Endothelial cell of coronary artery (primary cell): ENCODE measurements around the gene TMEM79. TPM values are rescaled to one million over a fixed set of nuclear protein-coding genes. Genes with fewer than 3 reads are reported as not detected.

ENCODE experiments used
- total RNA-seq: library from RNA; depleted of rRNA; stranded (reverse); fragments of >200 nt; gene quantifications from 2 replicates; pipeline ENCODE4 v1.2.3, GENCODE V29; 2014

The TMEM79 gene, protein sequence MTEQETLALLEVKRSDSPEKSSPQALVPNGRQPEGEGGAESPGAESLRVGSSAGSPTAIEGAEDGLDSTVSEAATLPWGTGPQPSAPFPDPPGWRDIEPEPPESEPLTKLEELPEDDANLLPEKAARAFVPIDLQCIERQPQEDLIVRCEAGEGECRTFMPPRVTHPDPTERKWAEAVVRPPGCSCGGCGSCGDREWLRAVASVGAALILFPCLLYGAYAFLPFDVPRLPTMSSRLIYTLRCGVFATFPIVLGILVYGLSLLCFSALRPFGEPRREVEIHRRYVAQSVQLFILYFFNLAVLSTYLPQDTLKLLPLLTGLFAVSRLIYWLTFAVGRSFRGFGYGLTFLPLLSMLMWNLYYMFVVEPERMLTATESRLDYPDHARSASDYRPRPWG
- 1.2 and 1.5 TPM in 2 replicates for total RNA-seq

DNA sequence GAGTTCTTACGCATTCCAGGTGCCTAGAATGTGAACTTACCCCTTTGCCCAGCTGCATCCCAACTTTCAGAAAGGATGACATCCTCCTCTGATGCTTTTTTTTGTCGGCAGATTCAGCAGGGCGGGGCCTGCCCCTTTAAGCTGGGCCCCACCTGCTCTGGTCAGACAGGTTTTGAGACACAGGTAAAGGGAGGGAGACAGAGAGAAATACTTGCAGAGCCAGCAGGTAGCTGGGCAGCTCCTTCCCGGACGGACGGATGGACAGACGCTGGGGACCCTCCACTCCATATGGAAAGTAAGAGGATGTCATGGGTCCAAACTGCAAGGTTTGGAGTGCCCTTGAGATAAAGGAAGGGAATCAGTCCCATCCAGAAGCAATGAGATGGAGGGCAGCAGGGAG is at the start of gene TMEM79:
Gene TMEM79 (plus strand): TSS at position 214 of the 400 bp plus-strand sequence. CDS start 902 bp downstream, outside the sequence.

DNA sequence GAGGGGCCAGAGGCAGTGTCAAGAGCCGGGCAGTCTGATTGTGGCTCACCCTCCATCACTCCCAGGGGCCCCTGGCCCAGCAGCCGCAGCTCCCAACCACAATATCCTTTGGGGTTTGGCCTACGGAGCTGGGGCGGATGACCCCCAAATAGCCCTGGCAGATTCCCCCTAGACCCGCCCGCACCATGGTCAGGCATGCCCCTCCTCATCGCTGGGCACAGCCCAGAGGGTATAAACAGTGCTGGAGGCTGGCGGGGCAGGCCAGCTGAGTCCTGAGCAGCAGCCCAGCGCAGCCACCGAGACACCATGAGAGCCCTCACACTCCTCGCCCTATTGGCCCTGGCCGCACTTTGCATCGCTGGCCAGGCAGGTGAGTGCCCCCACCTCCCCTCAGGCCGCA is 42.2 kb upstream of the TMEM79 start, which contains the start of gene BGLAP:
Gene BGLAP (plus strand): TSS at position 259 of the 400 bp plus-strand sequence. CDS start 48 bp downstream, at position 307.

DNA sequence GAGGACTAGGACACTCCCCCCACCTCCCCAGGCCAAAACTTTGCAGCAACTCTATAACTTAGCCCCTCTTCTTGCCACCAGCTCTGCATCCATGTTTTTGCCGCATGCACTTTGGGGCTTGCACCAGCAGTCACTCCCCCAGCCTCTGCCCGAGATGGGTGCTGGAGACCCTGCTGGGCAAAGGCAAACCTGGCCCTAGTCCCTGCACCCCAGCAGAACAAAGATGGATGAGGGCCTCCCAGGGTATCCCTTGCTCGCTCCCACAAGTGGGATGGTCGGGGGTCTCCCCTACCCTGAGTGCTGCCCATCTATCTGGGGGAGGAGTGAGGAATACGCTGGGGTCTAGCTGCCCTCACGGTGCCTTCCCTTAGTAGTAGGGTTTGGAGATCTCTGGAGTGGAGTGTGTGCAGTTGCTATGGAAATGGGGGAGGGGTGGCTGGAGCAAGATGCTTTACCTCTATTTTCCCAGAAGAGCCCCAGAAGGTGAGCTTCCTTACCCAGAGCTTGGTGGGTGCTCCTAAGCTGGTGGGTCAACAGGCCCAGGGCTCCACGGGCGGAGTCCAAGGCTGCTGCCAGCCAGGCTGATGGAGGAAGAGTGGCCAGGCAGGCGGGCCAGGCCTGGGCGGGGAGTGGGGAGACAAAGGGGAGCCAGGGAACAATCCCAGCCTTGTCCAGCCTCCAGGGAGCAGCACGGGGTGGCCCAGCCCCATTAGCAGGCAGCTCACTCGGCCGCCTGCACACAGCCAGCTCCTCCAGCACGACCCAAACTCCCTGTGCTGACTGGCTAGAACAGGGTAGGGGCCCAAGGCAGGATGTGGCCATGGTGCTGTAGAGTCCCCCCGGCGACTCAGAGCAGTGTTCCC is 36.4 kb upstream of the TMEM79 start, which contains the start of gene PAQR6:
Gene PAQR6 (minus strand): TSS at position 597 of the 863 bp plus-strand sequence. CDS start 1,325 bp downstream, outside the sequence.

DNA sequence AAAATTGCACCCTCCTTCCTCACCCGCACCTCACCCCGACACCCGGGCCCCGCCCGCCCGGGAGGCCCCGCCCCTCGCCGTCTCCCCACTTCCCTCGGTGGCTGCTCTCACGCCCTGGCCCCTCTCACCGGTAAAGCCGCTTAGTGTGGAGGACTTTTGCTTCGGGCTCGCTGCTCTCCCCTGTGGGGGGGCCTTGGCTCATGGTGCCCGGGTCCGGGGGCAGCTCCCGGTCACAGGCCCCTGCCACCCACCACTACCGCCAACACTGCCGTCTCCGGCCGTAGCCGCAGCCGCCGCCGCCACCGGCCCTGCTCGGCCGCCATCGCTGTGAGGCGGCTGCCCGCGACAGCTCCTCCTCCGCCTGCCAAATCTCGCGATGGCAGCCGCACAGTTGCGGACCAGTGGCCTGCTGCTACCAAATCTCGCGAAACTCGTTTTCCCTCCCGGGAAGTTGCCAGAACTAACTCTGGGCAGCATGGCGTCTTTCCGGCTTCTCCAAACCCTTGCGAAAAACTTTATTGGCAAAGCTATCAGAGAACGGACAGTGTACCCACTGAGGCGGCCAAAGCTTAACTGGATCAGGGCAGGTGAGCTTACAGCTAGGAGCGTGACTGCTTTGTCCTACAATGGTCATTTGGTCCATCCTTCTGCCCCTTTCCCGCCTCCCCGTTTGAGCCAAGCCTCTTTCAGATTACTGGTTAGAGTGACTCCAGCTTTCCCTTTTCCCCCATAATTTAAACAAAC is 1.5 kb upstream of the TMEM79 start, which contains the start of gene SMG5:
Gene SMG5 (minus strand): TSS at position 347 of the 744 bp plus-strand sequence. CDS start 145 bp downstream, at position 202.

DNA sequence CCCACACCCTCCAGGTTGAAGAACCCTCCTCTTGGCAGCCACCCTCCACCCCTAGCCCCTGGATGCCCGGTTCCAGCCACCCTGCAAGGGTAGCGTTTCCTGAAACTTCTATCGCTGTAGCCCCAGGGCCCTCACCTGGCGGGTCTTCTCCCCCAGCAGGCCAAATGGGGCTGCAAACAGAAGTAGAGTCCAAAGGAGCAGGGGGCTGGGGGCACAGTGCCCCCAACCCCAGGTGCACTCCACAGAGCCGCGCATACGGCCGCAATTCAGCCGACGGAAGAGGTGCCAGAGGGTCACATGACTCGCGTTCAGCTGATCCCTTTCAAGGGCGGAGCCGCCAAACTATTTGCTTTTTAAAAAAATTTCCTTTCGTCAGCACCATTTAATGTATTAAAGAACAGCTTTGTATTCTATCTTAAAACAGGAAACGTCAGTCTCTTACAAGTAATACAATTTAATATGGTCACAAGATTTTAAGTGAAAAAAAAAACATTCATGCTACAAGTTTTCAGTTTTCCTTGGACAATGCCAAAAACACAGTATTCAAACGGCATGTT is 11.3 kb downstream of the TMEM79 start, which contains the start of gene GLMP:
Gene GLMP (minus strand): TSS at position 289 of the 557 bp plus-strand sequence. CDS start 34 bp downstream, at position 255.

DNA sequence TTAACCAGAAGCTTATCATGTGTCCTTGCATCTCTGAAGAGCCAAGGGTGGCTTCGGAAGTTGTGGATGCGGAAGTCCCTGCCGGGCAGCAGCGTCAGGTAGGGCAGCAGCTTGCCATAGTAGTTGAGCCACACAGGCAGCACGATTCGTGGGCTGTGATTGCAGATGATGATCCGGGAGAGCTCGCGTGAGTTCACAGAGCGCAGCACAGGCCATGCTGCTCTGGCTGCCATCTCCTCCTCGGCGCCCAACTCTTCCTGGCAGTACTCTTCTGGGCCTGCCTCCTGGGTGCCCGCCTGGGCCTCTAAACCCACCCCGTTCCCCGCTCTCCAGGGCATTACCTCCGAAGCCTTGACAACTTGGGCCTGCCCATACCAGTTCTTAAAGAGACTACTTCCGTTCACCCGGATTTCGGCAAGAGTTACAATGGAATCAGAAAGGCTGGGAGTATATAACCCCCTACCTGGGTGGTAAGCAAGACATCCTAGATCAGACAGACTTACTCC is 14.8 kb downstream of the TMEM79 start, which contains the start of gene VHLL:
Gene VHLL (minus strand): TSS at position 456 of the 506 bp plus-strand sequence. CDS start 118 bp downstream, at position 338.

DNA sequence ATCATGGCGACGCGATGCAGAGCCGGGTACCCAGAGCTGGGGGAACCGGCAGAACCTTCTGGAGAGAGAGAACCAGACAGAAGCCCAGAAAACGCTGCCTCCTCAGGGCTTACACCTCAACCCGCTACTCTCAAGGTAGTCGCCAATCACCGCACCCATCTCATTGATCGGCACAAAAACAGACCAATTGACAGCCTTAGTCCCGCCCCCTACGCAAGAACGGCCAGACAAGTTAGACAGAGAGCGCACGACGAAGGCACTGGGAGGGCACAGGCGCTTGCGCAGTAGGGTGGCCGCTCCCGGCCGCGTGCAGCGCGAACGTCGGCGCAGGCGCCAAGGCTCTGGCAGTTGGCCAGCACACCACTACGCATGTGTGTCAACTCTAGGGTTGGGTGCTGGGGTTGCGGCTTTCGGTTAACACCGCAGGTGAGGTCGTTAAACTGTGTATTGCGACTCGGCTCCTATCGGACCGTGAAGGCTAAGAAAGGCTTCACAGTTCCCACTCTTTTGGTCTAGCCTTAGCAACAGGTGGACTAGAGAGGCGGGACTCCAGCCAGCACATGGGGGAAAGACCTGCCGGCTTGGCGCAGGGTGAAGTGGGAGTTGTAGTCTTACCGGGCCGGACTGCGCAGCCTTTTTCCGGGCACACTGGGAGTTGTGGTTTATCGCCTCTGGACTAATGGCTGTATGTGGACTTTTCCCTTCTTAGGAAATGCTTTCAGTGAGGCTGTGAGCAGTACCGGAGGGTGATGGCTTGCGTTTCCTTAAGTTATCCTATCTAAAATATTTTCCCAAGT is 54.3 kb downstream of the TMEM79 start, which contains the start of the genes CCT3 and TSACC:
Gene CCT3 (minus strand): TSS at position 113 of the 797 bp plus-strand sequence. CDS start 108 bp downstream, at position 5.
Gene TSACC (plus strand): TSS at position 347 of the 797 bp plus-strand sequence. CDS start 1,232 bp downstream, outside the sequence.

Other genes starting within 250 kb of the TMEM79 start
- 17.2 and 17.4 TPM in 2 replicates for gene UBQLN4, start 230.5 kb upstream of the TMEM79 start, total RNA-seq
- gene LAMTOR2, start 229.5 kb upstream of the TMEM79 start, total RNA-seq = 71.8 and 96.3 TPM in 2 replicates
- not detected in 2 replicates for gene RAB25, start 223.2 kb upstream of the TMEM79 start, total RNA-seq
- 5.6 and 12.3 TPM in 2 replicates for gene MEX3A, start 201.9 kb upstream of the TMEM79 start, total RNA-seq
- gene LMNA, start 169.6 kb upstream of the TMEM79 start, total RNA-seq = 737 and 1,090 TPM in 2 replicates
- gene SEMA4A, start 130.7 kb upstream of the TMEM79 start, total RNA-seq = 0.27 and 0.56 TPM in 2 replicates
- gene SLC25A44, start 90.2 kb upstream of the TMEM79 start, total RNA-seq = 8.3 and 10.0 TPM in 2 replicates
- 32.5 and 45.0 TPM in 2 replicates for gene PMF1, start 71.3 kb upstream of the TMEM79 start, total RNA-seq
- gene BGLAP, start 42.1 kb upstream of the TMEM79 start, total RNA-seq = 0.19 and 0.27 TPM in 2 replicates
- 0.27 and 0.47 TPM in 2 replicates for gene PAQR6, start 36.3 kb upstream of the TMEM79 start, total RNA-seq
- 48.9 and 61.2 TPM in 2 replicates for gene SMG5, start 1.5 kb upstream of the TMEM79 start, total RNA-seq
- 31.9 and 38.0 TPM in 2 replicates for gene GLMP, start 11.4 kb downstream of the TMEM79 start, total RNA-seq
- gene VHLL, start 15.0 kb downstream of the TMEM79 start, total RNA-seq = 0.09 TPM in 1 of 2 replicates, not detected in the other
- gene CCT3, start 54.0 kb downstream of the TMEM79 start, total RNA-seq = 671 and 748 TPM in 2 replicates
- not detected in 2 replicates for gene TSACC, start 54.2 kb downstream of the TMEM79 start, total RNA-seq
- not detected in 2 replicates for gene RHBG, start 84.9 kb downstream of the TMEM79 start, total RNA-seq
- 4.2 and 6.7 TPM in 2 replicates for gene MEF2D, start 216.4 kb downstream of the TMEM79 start, total RNA-seq